GM10847 (cell line): ENCODE measurements around the gene NCOA4.

Experiments
- POLR2A ChIP-seq: IDR thresholded peaks from 2 replicates; pipeline ENCODE4 v1.6.1; 2011; ENCODE audit not compliant: insufficient read length; ENCODE audit errors: extremely low read depth

NCOA4 gene

GRCh38 chr10:46031648-46032532, 1.5 kb upstream of the NCOA4 start:
- TF ChIP-seq POLR2A: no peak

GRCh38 chr10:46029461-46030030, 877 bp downstream of the NCOA4 start:
- no peak for TF ChIP-seq POLR2A

- no peak for TF ChIP-seq POLR2A
Measured at GRCh38 chr10:46028584-46029460, 1.6 kb downstream of the NCOA4 start.

GRCh38 chr10:46026106-46026505, 4.3 kb downstream of the NCOA4 start:
- no peak for TF ChIP-seq POLR2A

- no peak for TF ChIP-seq POLR2A
Measured at GRCh38 chr10:46025406-46025805, 5.0 kb downstream of the NCOA4 start.

- no peak for TF ChIP-seq POLR2A
Measured at GRCh38 chr10:46024948-46025347, 5.5 kb downstream of the NCOA4 start.

- no peak for TF ChIP-seq POLR2A
Measured at GRCh38 chr10:46022978-46023702, 7.3 kb downstream of the NCOA4 start.

- TF ChIP-seq POLR2A: no peak
Measured at GRCh38 chr10:46020344-46020657, 10.1 kb downstream of the NCOA4 start.

GRCh38 chr10:46019569-46020343, 10.7 kb downstream of the NCOA4 start:
- TF ChIP-seq POLR2A: no peak

GRCh38 chr10:46019177-46019528, 11.3 kb downstream of the NCOA4 start:
- no peak for TF ChIP-seq POLR2A

GRCh38 chr10:46018453-46019176, 11.8 kb downstream of the NCOA4 start:
- no peak for TF ChIP-seq POLR2A

- TF ChIP-seq POLR2A: no peak
Measured at GRCh38 chr10:46017733-46018132, 12.7 kb downstream of the NCOA4 start.

GRCh38 chr10:46016811-46017210, 13.6 kb downstream of the NCOA4 start:
- TF ChIP-seq POLR2A: no peak

GRCh38 chr10:46016190-46016589, 14.2 kb downstream of the NCOA4 start:
- no peak for TF ChIP-seq POLR2A
